Smooth muscle cell (in vitro differentiated cells): ENCODE data around the gene MORC1. TPM values are rescaled to one million over a fixed set of nuclear protein-coding genes. Genes with fewer than 3 reads are reported as not detected.

Source experiments
- DNase-seq: peaks from one replicate; lab custom pipeline; 2025; ENCODE audit not compliant: unreplicated experiment; lab: John Stamatoyannopoulos, UW
- H2AFZ ChIP-seq: fragments of 200-600 bp; sonication (generic); 2 replicates; pipeline ENCODE4 v1.6.0; 2016; ENCODE audit warnings: antibody characterized with exemption, low read depth, mild to moderate bottlenecking
- H3F3A ChIP-seq: fragments of 200-600 bp; sonication (generic); 2 replicates; pipeline ENCODE4 v1.6.0; 2017; ENCODE audit warnings: antibody characterized with exemption, low read depth
- H3K27ac ChIP-seq: fragments of 200-600 bp; sonication (generic); 2 replicates; pipeline ENCODE4 v1.5.1; 2016; ENCODE audit warnings: low read depth, mild to moderate bottlenecking
- H3K27me3 ChIP-seq: fragments of 200-600 bp; sonication (generic); 2 replicates; pipeline ENCODE4 v1.6.1; 2016; ENCODE audit warnings: low read depth, mild to moderate bottlenecking
- H3K36me3 ChIP-seq: fragments of 200-600 bp; sonication (generic); 2 replicates; pipeline ENCODE4 v1.5.1; 2016; ENCODE audit warnings: low read depth
- H3K4me1 ChIP-seq: fragments of 200-600 bp; sonication (generic); 2 replicates; pipeline ENCODE4 v1.5.1; 2016; ENCODE audit warnings: low read depth
- H3K4me2 ChIP-seq: fragments of 200-600 bp; sonication (generic); 2 replicates; pipeline ENCODE4 v1.6.0; 2016; ENCODE audit warnings: mild to moderate bottlenecking
- H3K4me3 ChIP-seq: fragments of 200-600 bp; sonication (generic); 2 replicates; pipeline ENCODE4 v1.5.1; 2016; ENCODE audit warnings: mild to moderate bottlenecking
- H3K79me2 ChIP-seq: fragments of 200-600 bp; sonication (generic); 2 replicates; pipeline ENCODE4 v1.6.0; 2016; ENCODE audit warnings: low read depth, mild to moderate bottlenecking
- H3K9ac ChIP-seq: fragments of 200-600 bp; sonication (generic); 2 replicates; pipeline ENCODE4 v1.6.0; 2016; ENCODE audit warnings: low read depth
- H3K9me3 ChIP-seq: fragments of 200-600 bp; sonication (generic); replicated peaks from 2 replicates; pipeline ENCODE4 v1.5.1; 2016; ENCODE audit warnings: low read depth
- H4K20me1 ChIP-seq: fragments of 200-600 bp; sonication (generic); 2 replicates; pipeline ENCODE4 v1.6.0; 2016; ENCODE audit warnings: low read depth
- CTCF ChIP-seq: fragments of 200-600 bp; sonication (generic); IDR thresholded peaks from 2 replicates; pipeline ENCODE4 v1.5.1; 2017; ENCODE audit warnings: borderline replicate concordance, mild to moderate bottlenecking, antibody characterized with exemption; ENCODE audit not compliant: insufficient read depth, poor library complexity, severe bottlenecking
- WGBS: methylation state at CpG from one replicate; pipeline ENCODE4 v1.1.7; 2016; ENCODE audit warnings: low lambda C conversion rate; 5-methylcytosine and 5-hydroxymethylcytosine counted together
- polyA plus RNA-seq: library from polyadenylated mRNA; unstranded; fragments of >200 nt; fragmentation: Nextera tagmentation; extraction: Ambion mirVana; gene quantifications from 2 replicates; pipeline ENCODE4 v1.2.1, GENCODE V29; 2016
- total RNA-seq: library from RNA; depleted of rRNA; stranded (reverse); fragments of >200 nt; gene quantifications from 2 replicates; pipeline ENCODE4 v1.2.3, GENCODE V29; 2014

The MORC1 gene
- total and polyA plus RNA-seq, 2 experiments from 2014 or later = not detected

DNA sequence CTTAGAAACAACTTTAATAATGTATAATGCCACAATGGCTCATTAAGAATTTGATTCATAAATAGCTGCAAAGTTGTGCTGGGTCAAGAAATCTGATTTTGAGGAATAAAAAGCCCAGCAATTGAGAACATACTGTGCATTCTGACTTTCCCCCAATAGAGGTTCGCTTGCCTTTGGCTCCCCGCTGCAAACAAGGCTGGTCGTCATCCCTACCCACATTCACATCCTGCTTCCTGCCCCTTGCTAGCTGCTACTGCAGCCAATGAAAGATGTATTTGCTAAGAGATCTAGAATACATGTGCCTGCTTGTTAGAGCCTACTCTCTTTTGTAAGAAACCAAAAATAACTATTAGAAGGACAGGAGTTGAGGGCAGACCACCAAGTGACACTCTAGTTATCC, 112.5 kb downstream of the MORC1 start:
- H3K4me3 ChIP-seq = no peak overlapping the region
- no peaks in the 10 kb centered on the region for H3F3A ChIP-seq
- no peaks in the 10 kb centered on the region for H3K27me3 ChIP-seq
- H3K79me2 ChIP-seq = no peaks in the 10 kb centered on the region
- 61% methylated on average over 3 of the region's 3 CpGs for WGBS
- no peak overlapping the region for H3K27ac ChIP-seq
- TF ChIP-seq CTCF = no peak
- no peak overlapping the region for H2AFZ ChIP-seq
- no peak overlapping the region for H3K4me2 ChIP-seq
- H4K20me1 ChIP-seq = no peaks in the 10 kb centered on the region
- no peak overlapping the region for H3K9ac ChIP-seq
- H3K36me3 ChIP-seq = no peaks in the 10 kb centered on the region
- DNase-seq = no peak
- H3K4me1 ChIP-seq = no peaks in the 10 kb centered on the region
- H3K9me3 ChIP-seq = no peaks in the 10 kb centered on the region

DNA sequence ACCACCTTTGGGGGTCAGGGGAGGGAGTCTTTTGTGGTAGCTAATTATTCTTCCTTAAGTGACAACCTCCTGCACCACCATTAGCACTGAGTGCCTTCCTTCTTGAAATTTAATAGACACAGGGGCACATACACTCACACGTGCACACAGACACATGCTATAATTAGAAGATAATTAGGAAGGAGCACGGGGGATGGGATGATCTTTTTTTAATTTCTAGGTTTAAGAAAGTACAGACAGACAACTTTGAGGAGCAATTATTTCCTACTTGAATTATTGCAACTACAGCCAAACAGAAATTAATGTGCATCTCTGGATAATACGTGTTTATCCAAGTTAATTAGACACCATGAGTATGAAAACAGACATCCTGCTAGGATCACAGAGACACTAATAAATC, 119.5 kb downstream of the MORC1 start:
- Histone ChIP-seq H3K9ac (no peak overlapping the region), H3K4me1 (no peaks in the 10 kb centered on the region), H3K4me3 (no peak overlapping the region), H3K27me3 (peaks cover 13% of the 10 kb centered on the region), H3K4me2 (no peak overlapping the region), H4K20me1 (no peaks in the 10 kb centered on the region), H3K27ac (no peak overlapping the region), H2AFZ (no peak overlapping the region), H3K79me2 (no peaks in the 10 kb centered on the region), H3F3A (no peaks in the 10 kb centered on the region), H3K9me3 (no peaks in the 10 kb centered on the region), H3K36me3 (no peaks in the 10 kb centered on the region)
- no peak for DNase-seq
- TF ChIP-seq CTCF = no peak
- 78% methylated on average over 3 of the region's 3 CpGs for WGBS

DNA sequence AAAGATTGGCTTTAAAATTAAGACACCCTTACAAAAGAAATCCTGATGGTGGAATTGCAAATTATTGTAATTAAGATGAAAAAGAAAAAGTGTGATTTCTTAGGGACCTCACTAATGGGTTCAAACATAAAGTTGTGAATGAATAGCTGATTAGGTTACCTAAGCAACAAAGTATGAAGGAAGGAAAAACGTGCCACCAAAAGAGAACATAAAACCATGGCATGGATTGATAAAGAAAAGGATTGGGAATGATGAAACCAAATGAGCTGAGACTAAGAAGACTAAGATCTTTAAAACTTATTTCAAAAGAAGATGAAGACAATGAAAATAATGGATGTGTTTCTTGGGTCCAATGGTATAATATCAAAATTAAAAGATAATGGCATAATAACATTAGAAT, 132.1 kb downstream of the MORC1 start:
- Histone ChIP-seq H3K9ac (no peak overlapping the region), H3K36me3 (no peaks in the 10 kb centered on the region), H4K20me1 (no peaks in the 10 kb centered on the region), H3K27me3 (no peaks in the 10 kb centered on the region), H3K79me2 (no peaks in the 10 kb centered on the region), H3K9me3 (no peaks in the 10 kb centered on the region), H3K4me3 (no peak overlapping the region), H3K27ac (no peak overlapping the region), H3K4me1 (no peaks in the 10 kb centered on the region), H3K4me2 (no peak overlapping the region), H3F3A (no peaks in the 10 kb centered on the region), H2AFZ (no peak overlapping the region)
- TF ChIP-seq CTCF = no peak
- WGBS = 3% methylated on average over 1 of the region's 1 CpG
- DNase-seq = no peak

DNA sequence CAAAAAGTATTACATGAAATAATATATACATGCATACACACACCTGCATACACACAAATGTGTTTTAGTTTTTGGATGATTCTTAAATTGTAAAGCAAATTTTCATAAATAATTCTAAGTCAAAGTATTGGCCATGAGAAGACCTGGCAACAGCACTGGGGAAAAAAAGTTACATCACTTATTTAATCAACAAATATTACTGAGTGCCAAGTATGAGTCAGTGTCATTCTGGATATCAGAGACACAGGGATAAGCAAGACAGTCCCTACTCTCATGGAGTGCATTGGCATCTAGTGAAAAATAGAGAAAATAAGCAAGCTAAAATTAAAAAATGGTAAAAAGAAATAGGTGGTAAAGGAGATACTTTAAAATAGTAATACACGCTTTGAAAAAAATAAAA, 134.9 kb downstream of the MORC1 start:
- Histone ChIP-seq H3K27ac (no peak overlapping the region), H3K4me3 (no peak overlapping the region), H3K4me2 (no peak overlapping the region), H2AFZ (no peak overlapping the region), H3K36me3 (no peaks in the 10 kb centered on the region), H3F3A (no peaks in the 10 kb centered on the region), H3K9ac (no peak overlapping the region), H3K27me3 (no peaks in the 10 kb centered on the region), H3K79me2 (no peaks in the 10 kb centered on the region), H3K4me1 (no peaks in the 10 kb centered on the region), H3K9me3 (no peaks in the 10 kb centered on the region), H4K20me1 (no peaks in the 10 kb centered on the region)
- WGBS = 96% methylated on average over 1 of the region's 1 CpG
- TF ChIP-seq CTCF = no peak
- DNase-seq = no peak
